GM19239 (cell line): ENCODE measurements around the gene MRC1.

Source experiments
- DNase-seq: peaks from one replicate; pipeline ENCODE4 v3.0.0; 2011; ENCODE audit warnings: low spot score; ENCODE audit not compliant: insufficient read length
- FAIRE-seq: peaks from 2 replicates; lab custom pipeline; 2011; peaks lifted over from hg19 to GRCh38; lab: Jason Lieb, UNC

Gene MRC1

GRCh38 chr10:17793823-17794644 lies 15.1 kb upstream of the MRC1 start:
- no peak for FAIRE-seq
- no peak for DNase-seq

GRCh38 chr10:17795083-17795482 lies 14.1 kb upstream of the MRC1 start:
- DNase-seq = no peak
- FAIRE-seq = no peak

GRCh38 chr10:17795813-17796594 lies 13.1 kb upstream of the MRC1 start:
- no peak for DNase-seq
- no peak for FAIRE-seq

- DNase-seq = no peak
- FAIRE-seq = no peak
These were observed 7.6 kb upstream of the MRC1 start for GRCh38 chr10:17801507-17801906.

- FAIRE-seq = no peak
- no peak for DNase-seq
These were observed 6.8 kb upstream of the MRC1 start for GRCh38 chr10:17802350-17802749.

- no peak for FAIRE-seq
- no peak for DNase-seq
These were observed 6.2 kb upstream of the MRC1 start for GRCh38 chr10:17802976-17803375.

- no peak for DNase-seq
- FAIRE-seq = no peak
These were observed 3.8 kb upstream of the MRC1 start for GRCh38 chr10:17805330-17805729.

- DNase-seq = no peak
- no peak for FAIRE-seq
These were observed 3.1 kb upstream of the MRC1 start for GRCh38 chr10:17805921-17806577.

GRCh38 chr10:17811146-17811865 lies 2.2 kb downstream of the MRC1 start:
- FAIRE-seq (no peak), DNase-seq (no peak)

GRCh38 chr10:17814973-17815372 lies 5.8 kb downstream of the MRC1 start:
- no peak for DNase-seq
- no peak for FAIRE-seq

GRCh38 chr10:17816199-17816598 lies 7.1 kb downstream of the MRC1 start:
- FAIRE-seq (no peak), DNase-seq (no peak)

GRCh38 chr10:17817316-17817715 lies 8.2 kb downstream of the MRC1 start:
- FAIRE-seq = no peak
- DNase-seq = no peak

GRCh38 chr10:17817790-17818189 lies 8.6 kb downstream of the MRC1 start:
- FAIRE-seq (no peak), DNase-seq (no peak)

GRCh38 chr10:17819836-17820235 lies 10.7 kb downstream of the MRC1 start:
- DNase-seq (no peak), FAIRE-seq (no peak)

GRCh38 chr10:17820943-17821342 lies 11.8 kb downstream of the MRC1 start:
- DNase-seq (no peak), FAIRE-seq (no peak)

- DNase-seq = no peak
- FAIRE-seq = no peak
These were observed 12.7 kb downstream of the MRC1 start for GRCh38 chr10:17821893-17822292.

GRCh38 chr10:17831341-17831740 lies 22.2 kb downstream of the MRC1 start:
- DNase-seq (no peak), FAIRE-seq (no peak)

- no peak for FAIRE-seq
- no peak for DNase-seq
These were observed 22.7 kb downstream of the MRC1 start for GRCh38 chr10:17831896-17832295.

- FAIRE-seq = no peak
- no peak for DNase-seq
These were observed 24.5 kb downstream of the MRC1 start for GRCh38 chr10:17833656-17834055.

GRCh38 chr10:17835688-17836087 lies 26.5 kb downstream of the MRC1 start:
- DNase-seq (no peak), FAIRE-seq (no peak)
